GM18867 (cell line): ENCODE measurements around the gene PKNOX2.

ENCODE experiments used
- ATAC-seq: cut with Tn5 transposase; IDR thresholded peaks from one replicate; pipeline ENCODE4 v1.9.1; 2021; ENCODE audit warnings: mild to moderate bottlenecking, moderate library complexity; ENCODE audit not compliant: unreplicated experiment

PKNOX2 gene

DNA sequence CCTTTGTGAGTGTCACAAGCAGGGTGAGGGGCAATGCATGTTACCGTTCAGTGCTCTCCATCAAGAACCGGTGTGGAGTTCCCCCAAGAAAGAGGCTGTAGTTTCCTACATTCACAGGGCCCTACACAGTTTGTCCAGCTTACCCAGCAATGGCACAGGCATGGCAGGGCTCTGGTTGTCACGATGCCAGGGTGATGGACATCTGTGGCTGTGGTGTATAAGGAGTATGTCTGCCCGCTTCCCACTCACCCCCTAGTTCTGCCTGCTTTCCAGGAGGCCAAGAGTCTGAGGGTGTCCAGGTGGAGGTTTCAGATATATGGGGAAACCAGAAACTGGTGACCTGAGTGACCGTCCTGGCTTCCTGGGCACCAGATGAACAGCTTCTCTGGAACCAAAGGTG is 116.1 kb downstream of the PKNOX2 start:
- no peak for ATAC-seq

DNA sequence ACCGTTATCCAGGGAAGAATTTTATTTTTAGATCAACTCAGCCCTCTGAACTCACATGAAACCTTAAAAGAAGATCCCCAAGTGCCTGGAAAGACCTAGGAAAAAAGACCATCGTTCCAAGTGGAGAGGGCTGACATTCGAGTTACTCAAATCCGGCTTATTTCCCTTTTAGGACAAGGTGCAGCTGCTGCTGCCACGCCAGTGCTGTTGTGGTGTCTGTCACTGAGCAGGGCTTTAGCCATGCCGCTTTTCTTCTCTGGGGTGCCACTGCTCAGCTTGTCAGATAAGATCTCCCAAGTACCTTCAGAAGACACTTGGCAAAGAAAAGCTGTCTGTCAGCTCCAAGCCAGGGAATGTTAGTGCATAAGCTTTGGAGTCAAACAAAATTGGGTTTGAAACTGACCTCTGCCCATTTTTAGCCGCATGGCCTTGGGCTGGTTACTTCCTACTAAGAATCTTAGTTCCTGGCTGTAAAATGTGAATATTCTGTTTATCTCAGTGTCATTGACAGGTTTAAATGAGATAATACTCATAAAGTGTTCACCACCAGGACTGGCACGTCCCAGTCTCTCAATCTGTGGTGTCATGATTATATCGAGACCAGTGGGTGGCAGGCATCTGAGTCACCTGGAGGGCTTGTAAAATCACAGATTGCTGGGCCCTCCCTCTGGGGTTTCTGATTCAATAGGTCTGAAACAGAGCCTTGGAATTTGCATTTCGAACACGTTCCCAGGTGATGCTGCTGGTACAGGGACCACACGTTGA is 117.5 kb downstream of the PKNOX2 start:
- ATAC-seq: no peak

DNA sequence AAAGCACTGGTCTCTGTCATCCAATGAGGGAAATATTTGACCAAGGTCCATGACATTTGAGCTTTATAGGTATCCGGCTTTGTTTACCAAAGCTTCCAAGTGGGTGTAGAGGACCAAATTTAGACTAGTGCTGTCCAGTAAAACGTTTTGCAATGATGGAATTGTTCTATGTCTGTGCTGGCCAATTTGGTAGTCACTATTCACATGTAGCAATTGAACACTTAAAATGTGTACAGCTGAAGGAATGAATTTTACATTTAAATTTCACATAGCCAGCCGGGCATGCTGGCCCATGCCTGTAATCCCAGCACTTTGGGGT is 118.0 kb downstream of the PKNOX2 start:
- ATAC-seq: no peak

DNA sequence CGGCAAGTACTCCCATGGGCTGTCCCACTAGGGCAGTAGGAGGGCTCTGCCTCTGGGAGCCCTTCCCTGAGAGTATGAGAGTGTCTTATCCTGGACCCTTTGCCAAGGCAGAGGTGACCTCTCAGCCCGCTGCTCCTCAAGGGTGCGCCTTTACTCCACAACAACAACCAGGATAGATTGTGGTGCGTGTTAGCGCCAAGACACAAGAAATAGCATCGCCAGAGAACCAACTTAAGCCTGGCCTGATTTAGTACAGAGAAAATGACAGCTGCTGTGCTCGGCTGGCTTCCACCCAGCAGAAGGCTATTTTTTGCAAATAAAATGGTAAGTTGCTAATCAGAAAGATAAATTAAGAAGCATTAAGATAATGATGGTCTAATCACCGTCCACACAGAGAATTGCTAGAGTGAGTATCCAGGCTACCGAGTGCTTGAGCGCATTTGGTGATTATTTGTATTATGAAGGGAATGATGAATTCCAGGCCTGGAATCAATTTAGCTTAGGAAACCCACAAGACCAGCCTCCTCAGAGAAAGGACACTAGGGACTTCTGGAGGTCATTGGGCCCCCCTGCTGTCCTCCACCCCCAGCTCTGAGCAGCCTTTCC is 119.8 kb downstream of the PKNOX2 start:
- no peak for ATAC-seq

DNA sequence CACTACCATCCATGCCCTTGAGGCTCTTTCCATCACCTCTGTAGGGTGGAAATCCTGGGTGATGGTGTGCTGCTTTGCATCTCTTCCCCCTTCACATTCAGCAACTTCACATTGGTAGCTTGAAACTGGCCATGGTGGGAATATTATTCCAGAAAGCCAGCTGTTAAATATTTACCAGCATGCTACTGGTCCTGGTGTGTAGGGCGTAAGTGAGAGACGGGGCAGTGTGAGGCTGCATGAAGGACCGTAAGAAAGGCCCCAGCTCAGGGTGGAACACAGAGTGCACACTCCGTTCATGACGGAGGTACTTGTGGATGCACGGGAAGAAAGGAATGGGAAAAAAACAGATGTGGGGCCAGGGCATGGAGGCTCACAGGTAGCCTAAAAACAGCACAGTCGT is 121.3 kb downstream of the PKNOX2 start:
- ATAC-seq: no peak

DNA sequence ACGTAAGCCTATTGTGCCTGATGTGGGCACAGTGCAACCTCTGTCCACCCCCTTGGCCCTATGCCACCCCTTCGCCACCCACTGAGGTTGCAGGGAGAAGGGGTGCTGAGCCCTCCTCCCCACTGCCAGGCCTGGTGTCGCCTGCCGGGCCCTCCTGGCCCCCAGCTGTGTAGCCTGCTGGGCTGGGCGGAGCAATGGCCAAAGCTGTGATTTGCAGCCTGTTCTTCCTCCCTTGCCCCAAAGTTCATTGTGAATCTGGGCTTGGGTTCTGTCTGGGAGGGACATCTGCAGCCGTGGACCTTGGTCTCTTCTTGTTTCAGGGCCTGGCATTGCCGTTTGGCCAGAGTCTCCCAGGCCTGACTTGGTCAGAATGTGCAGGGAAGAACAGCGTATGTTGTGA is 121.9 kb downstream of the PKNOX2 start:
- ATAC-seq: no peak

DNA sequence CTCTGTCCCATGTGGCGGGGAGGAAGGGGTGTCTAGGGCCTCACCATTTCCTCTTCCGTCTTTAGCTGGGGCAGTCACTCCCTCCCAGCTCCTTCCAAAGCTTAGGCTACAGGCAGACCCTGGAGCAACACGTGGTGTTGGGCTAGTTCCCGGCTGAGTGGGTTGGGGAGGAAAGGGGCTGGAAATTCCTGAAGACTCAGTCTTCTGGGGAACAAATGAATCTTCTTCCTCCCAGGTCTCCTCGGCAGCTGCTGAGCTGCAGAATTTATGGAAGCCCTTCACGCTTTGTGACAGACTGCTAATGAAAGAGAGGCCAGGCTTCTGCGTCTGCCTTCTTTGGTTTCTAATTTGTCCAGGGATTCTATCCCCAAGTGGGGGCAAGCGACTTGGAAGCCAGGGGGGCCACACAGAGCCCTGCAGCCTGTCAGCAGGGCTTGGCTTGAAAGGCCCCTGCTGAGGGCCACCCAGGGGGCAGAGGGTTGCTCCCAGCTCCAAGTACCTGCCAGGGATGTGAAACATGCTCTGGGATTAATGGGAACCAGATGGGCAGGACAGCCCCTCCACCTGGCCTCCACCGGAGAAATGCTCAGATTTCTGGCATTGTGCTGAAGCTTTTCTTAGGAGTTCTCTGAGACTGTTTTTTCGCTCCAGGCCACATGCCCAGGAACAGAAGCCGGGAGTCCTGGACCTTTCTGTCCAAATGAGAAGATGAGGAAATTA is 123.1 kb downstream of the PKNOX2 start:
- no peak for ATAC-seq

DNA sequence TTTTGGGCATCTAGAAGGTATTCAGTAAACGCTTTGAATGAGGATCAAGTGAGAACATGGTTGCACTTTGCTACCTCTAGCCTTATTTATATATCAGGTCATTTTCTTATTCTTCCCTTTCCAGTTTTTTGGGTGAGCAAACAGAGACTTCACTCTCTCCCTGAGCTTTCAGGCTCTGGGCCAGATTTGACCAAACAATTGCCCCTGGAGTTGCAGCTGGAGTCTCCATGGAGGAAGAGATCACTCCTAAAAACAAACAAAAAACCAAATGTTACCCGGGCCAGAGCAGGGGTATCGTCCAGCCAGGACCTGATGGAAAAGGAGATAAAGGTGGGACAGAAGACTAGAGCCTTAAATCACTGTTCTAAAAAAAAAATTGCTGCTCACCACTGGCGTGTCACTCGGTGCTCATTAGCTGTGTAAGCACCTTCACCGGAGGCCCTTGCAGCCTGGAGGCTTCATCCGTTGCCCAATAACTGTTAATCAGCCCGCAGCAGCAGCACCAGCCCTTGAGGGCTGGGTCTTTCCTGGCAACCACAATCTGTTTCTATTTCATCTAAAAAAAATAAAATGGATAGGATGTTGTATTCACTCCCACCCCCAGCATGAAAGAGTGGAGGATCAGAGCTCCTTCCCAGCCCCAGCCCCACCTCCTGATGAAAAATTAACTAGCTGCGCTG is 125.0 kb downstream of the PKNOX2 start:
- no peak for ATAC-seq

DNA sequence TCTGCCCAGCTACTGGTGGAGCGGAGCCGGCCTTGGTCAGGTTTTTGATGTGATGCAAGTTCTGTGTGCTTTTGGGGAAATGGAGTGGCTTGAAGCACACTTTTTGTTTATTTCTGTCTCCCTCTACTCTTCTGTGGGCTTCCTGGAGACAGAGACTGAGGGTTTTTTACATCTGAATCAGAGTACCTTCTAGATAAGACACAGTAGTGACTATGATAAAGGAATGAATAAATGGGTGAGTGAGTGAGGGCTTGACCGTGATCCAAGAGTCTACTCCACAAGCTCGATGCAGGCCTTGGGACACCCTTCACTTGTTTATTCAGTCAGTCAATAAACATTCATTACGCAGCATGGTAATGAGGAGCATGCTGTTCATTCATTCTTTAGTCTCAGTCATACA is 125.7 kb downstream of the PKNOX2 start:
- ATAC-seq: no peak

DNA sequence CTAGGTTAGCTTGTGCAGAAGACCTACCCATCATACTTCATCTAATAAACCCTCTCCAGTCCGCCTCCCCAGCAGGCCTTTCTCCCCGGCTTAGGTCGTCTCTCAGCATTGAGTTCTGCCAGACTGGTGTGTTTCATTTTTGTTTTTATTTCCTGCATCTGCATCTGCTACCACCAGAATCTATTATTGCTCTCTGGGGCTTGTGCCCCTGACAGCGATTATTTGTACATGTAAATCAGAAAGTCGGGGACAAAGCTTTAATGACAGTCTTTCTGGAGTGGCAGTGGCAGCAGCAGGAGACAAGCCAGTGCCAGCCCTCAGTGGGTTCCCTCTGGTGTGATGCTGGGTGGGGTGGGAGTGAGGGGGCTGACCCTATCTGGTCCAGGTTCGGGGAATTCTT is 127.5 kb downstream of the PKNOX2 start:
- no peak for ATAC-seq

DNA sequence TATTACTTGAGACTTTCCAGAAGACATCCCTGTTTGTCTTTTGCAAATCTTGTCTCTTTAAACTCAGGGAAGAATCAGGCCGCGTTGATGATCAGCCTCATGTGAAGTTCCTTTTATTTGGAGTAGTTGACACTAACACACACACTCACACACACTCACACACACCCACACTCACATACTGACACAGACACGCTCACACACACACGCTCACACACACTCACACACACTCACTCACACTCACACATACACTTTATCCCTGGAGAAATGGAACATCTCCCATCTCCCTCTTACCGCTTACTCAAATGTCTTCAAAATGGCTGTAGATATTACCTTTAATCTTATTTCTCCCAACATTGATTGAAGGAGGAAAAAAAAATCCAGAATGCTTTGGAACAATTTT is 129.0 kb downstream of the PKNOX2 start:
- no peak for ATAC-seq

- ATAC-seq: no peak
Observed at GRCh38 chr11:125295931-125296330, 131.4 kb downstream of the PKNOX2 start.

DNA sequence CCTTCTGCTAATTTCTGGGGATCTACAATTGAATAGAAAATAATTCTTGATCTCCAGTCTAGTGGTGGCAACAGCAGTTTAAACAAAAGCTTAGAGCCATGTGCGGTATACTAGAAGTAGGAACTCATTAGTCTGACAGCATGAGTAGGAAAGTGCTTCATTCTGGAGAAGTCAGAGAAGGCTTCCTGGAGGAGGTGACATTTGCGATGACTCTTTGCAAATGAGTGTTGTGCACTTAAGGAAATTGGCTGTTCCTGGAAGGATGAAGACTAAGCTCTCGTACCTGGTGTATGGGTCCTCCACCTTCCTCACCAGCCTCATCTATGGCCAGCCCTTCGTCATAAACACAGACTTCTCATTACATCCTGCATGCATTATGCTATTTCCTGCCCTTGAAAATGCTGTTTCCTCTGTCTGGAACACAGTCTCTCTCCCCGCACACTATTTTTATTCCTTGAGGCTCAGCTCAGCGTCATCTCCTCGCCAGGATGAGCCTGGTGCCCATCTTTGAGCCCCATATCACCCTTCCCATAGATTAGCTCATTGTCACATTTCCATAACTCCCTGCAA is 132.9 kb downstream of the PKNOX2 start:
- ATAC-seq: no peak

DNA sequence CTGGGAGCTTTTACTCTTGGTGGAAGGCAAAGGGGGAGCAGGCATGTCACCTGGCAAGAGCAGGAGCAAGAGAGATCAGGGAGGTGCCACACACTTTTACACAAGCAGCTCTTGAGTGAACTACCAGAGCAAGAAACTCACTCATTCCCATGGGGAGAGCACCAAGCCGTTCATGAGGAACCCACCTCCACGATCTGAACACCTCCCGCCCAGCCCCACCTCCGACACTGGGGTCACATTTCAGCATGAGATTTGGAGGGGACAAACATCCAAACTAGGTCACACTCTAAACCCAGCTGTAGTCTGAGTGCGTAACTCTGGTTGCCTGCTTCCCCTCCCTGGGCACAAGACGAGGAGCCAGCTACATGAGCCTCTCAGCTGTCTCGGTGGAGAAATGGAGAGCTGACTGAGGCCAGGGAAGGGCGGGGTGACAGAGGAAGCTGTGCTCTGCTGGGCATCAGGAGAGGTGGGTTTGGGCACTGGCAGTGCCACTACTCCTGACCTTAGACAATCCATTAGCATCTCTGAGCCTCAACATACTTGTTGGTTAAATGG is 134.6 kb downstream of the PKNOX2 start:
- no peak for ATAC-seq

DNA sequence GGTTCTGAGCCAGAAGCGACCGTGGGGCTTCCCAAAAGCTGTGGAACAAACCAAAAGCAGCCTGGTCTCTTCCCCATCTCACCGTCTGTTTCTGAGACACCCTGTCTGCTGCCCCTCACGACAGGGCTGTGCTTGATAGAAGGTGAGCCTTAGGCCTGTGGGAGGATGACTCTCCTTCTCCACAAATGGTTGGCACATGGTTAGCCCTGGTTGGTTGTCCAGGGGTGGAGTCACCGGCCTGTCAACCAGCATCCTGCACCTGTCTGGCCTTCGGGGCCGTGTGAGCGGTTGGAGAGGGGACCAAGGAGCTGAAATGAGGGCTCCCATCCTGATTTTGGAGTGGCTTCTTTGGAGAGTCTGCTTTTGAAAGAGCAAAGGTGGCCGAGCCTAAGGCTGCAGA is 135.3 kb downstream of the PKNOX2 start:
- no peak for ATAC-seq

DNA sequence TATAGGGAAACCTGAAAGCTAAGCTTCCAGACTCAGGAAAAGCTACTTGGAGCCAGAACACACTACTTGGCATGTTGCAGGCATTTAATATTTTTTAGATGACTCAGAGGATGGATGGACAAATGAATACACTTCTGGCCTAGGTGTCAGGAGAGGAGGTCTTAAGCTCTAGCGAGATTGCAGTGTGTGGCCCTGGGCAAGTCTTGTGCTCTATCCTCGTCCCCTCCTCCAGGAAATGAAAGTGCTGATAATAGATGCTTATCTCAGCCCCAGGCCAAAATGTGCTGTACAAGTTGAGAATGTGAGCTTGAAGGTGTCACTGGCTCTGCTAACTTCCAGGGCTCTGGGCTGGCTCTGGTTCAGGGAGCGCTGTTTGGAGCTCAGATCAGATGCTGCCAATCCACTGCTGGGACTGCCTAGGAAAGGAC is 136.3 kb downstream of the PKNOX2 start:
- ATAC-seq: no peak

DNA sequence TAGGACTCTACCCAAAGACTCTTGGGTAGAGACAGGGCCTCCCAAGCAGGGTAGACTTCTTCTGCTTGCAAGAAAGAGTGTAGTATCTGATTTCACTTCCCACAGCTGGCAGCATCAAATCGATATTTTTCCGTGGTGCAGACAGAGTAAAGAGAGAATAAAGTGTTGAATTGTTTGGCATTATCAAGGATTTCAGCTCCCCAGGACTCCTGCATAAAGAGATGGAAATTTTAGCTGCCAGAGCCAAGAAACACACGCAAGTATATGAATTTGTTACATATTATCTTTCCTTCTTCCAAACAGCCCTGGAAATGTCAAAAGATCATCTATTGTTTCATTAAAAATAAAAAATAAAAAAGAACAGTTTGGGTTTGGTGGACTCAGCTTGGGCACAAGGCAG is 136.8 kb downstream of the PKNOX2 start:
- ATAC-seq: no peak

- no peak for ATAC-seq
Observed at GRCh38 chr11:125303186-125303585, 138.6 kb downstream of the PKNOX2 start.

DNA sequence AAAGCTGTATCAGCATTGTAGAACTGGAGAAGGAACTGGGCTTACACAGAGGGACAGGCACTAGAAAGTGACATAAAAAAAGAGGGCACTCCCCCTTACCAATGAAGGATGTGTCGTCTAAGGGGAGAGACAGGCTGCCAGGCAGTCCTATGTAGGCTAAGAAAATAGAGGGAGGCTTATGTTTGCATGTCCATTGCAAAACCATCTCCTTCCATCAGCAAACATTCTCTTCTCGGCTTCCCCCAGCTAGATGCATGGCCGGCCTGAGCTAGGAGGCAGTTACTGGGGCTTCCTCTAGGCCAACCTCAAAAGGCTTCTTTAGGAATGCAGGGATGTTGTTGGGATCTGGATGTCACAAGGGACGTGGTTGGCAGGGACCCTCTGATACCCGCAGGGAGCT is 139.1 kb downstream of the PKNOX2 start:
- ATAC-seq: no peak

- ATAC-seq: no peak
Observed at GRCh38 chr11:125304136-125304535, 139.6 kb downstream of the PKNOX2 start.

DNA sequence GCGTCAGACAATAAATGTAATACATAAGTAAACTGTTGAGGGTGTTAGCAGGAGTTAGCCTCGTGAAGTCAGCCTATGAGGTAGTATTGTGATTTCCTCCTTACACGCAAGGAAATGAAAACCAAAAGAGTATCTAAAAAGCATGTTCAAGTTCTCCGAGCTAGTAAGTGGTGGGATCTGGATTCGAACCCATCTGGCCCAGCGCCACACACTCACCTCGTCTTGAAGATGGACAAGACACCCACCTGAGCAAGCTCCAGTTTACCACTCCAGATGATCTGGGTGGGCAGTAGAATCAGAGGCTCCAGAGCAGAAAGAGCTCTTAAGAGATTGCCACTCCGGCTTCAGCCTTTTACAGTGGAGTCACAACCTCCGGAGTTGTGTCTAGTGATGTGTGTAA is 140.3 kb downstream of the PKNOX2 start:
- no peak for ATAC-seq
